ENCODE data around the gene MAN2A2.

DNA sequence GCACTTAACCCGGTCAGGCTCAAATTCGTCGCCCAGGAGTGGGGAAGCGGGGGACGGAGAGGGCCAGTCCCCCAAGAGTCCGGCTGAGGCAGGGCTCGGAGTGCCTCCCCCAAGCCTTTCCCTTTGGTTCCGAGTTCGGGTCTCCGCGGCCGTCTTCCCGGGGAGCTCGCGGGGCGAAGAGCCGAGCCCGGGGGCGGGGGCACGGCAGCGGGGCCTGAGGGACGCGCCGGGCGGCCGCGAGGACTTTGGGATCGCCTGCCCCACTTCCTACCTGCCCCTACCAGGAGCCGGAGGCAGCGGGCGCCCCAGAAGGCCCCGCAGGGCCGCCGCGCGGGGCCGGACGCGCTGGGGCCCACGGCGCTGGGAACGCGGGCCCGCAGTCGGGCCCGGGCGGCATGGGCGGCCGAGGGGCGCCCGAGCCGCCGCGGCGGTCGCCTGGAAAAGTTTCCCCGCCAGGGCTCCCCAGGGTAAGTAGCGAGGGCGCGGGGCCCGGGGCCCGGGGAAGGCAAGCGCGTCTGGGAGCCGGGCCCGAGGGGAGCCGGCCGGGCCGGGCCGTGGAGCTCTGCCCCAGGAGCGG, 31.9 kb upstream of the MAN2A2 start:
- TF ChIP-seq, protein P1, sequence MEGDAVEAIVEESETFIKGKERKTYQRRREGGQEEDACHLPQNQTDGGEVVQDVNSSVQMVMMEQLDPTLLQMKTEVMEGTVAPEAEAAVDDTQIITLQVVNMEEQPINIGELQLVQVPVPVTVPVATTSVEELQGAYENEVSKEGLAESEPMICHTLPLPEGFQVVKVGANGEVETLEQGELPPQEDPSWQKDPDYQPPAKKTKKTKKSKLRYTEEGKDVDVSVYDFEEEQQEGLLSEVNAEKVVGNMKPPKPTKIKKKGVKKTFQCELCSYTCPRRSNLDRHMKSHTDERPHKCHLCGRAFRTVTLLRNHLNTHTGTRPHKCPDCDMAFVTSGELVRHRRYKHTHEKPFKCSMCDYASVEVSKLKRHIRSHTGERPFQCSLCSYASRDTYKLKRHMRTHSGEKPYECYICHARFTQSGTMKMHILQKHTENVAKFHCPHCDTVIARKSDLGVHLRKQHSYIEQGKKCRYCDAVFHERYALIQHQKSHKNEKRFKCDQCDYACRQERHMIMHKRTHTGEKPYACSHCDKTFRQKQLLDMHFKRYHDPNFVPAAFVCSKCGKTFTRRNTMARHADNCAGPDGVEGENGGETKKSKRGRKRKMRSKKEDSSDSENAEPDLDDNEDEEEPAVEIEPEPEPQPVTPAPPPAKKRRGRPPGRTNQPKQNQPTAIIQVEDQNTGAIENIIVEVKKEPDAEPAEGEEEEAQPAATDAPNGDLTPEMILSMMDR (IDR thresholded peaks at IDR 0.05 in 4 of 5, conservative IDR thresholded peaks at IDR 0.05 in 1 of 5), result no peak
- TF ChIP-seq POLR2A (IDR thresholded peaks at IDR 0.05), result no peak
